Heart right ventricle (tissue), 16 donors: ENCODE results near the gene AKR1B1. TPM values are rescaled to one million over a fixed set of nuclear protein-coding genes. Genes with fewer than 3 reads are reported as not detected.

ENCODE experiments used
- ATAC-seq, 8 donors: fragments of 200-7000 bp; cut with Tn5 transposase; one replicate each; pipeline ENCODE4 v1.9.1; 2020; ENCODE audit warnings: mild to moderate bottlenecking in 8 of 8, moderate library complexity in 8 of 8, moderate number of reproducible peaks in 1 of 8
- DNase-seq, 2 donors: peaks; one replicate each; pipeline ENCODE4 v3.0.0-alpha.2; 2020
- H3K27ac ChIP-seq, 10 donors: fragments of 200-600 bp; sonication (generic) in 2 of 10; one replicate each; pipeline versions ENCODE4 v1.5.0 to v1.8.0; 2020 to 2022; ENCODE audit warnings: mild to moderate bottlenecking in 3 of 10
- H3K27me3 ChIP-seq, 7 donors: fragments of 200-600 bp; one replicate each; pipeline ENCODE4 v1.8.0; 2021 to 2022; ENCODE audit warnings: mild to moderate bottlenecking in 2 of 7
- H3K36me3 ChIP-seq, 9 donors: fragments of 200-600 bp; sonication (generic) in 1 of 9; one replicate each; pipeline versions ENCODE4 v1.5.0 to v1.8.0; 2020 to 2022; ENCODE audit warnings: mild to moderate bottlenecking in 2 of 9
- H3K4me1 ChIP-seq, 9 donors: fragments of 200-600 bp; sonication (generic) in 1 of 9; one replicate each; pipeline versions ENCODE4 v1.5.0 to v1.8.0; 2020 to 2022; ENCODE audit warnings: mild to moderate bottlenecking in 4 of 9
- H3K4me3 ChIP-seq, 10 donors: fragments of 200-600 bp; sonication (generic) in 2 of 10; one replicate each; pipeline versions ENCODE4 v1.5.0 to v1.8.0; 2020 to 2022; ENCODE audit warnings: mild to moderate bottlenecking in 7 of 10, moderate library complexity in 2 of 10
- H3K9me3 ChIP-seq, 11 donors: fragments of 200-600 bp in 10 of 11; sonication (generic) in 2 of 11; one replicate each; pipeline versions ENCODE4 v1.5.0 to v1.8.0; 2013 to 2022; ENCODE audit warnings: mild to moderate bottlenecking in 2 of 11, control low read depth in 1 of 11, moderate library complexity in 1 of 11
- WGBS, 2 donors: extraction: QIAGEN DNeasy Blood & Tissue Kit; methylation state at CpG; one replicate each; pipeline ENCODE4 v1.1.7; 2013; ENCODE audit warnings: inconsistent platforms in 1 of 2; 5-methylcytosine and 5-hydroxymethylcytosine counted together
- intact Hi-C, 10 donors: fragments of 100-400 bp; cut with DNase I; formaldehyde crosslinking; loops; one replicate each; pipeline versions ENCODE4 v1.11.1 to v1.14.2; 2022
- polyA plus RNA-seq, 2 donors: library from polyadenylated mRNA; stranded (reverse); fragments of 200-250 nt; gene quantifications; one replicate each; pipeline ENCODE4 v1.2.3, GENCODE V29; 2013
- total RNA-seq, 10 donors: library from RNA; stranded (reverse); fragmentation: NEBNext Ultra II Directional in 3 of 10; extraction: Animal tissue kit (Norgen Biotek cat#: 25700) in 3 of 10; gene quantifications; one replicate each; pipeline versions ENCODE4 v1.2.1 to v1.2.4, GENCODE V29; 2021 to 2023
- TF ChIP-seq, protein P1 (sequence below), 9 donors: fragments of 200-600 bp; sonication (generic) in 2 of 9; IDR thresholded peaks; one replicate each; pipeline versions ENCODE4 v1.5.0 to v1.8.0; 2021 to 2022; ENCODE audit warnings: antibody characterized with exemption in 9 of 9, mild to moderate bottlenecking in 5 of 9, moderate library complexity in 1 of 9
- donor health status: Arrhythmogenic right ventricular cardiomyopathy.
- donor health status: ischemic (EF 13 %, LVEDD 7.1; RV severe dilation, severe dysfunction).
- donor health status: healthy with polysubstance abuse.
- donor health status: DM: no; HTN: yes; CAD: no.
- donor health status: DM: no; HTN: no; CAD: no.
- donor health status: ischemic (EF 25% LVEDD 6.9; RV normal size, moderate dysfunction).
- donor health status: ischemic (EF 25% LVEDD 5.7; RV mildly dilated, moderate dysfunction).
- donor health status: healthy.
- donor health status: DM: yes; HTN: yes; CAD: no.
- donor health status: Ischemic cardiomyopathy.
- donor health status: ischemic (EF 35%, LVEDD 5.7; RV mildly dilated, moderate dysfunction).
- donor health status: nonischemic (EF 11% LVEDD 7.7; RV severe dilation, severe dysfunction).
- donor health status: DM: yes; HTN: yes; CAD: no.
- donor health status: PGD.
- donor health status: ischemic (EF 29% LVEDD 5.4; RV normal size, mild dysfunction).
- donor health status: nonischemic (EF 23%, LVEDD 6.1; RV moderate dilation, normal function).

Gene AKR1B1
- total and polyA plus RNA-seq, 12 donors, result 96.6 to 317 (median 181) TPM

DNA sequence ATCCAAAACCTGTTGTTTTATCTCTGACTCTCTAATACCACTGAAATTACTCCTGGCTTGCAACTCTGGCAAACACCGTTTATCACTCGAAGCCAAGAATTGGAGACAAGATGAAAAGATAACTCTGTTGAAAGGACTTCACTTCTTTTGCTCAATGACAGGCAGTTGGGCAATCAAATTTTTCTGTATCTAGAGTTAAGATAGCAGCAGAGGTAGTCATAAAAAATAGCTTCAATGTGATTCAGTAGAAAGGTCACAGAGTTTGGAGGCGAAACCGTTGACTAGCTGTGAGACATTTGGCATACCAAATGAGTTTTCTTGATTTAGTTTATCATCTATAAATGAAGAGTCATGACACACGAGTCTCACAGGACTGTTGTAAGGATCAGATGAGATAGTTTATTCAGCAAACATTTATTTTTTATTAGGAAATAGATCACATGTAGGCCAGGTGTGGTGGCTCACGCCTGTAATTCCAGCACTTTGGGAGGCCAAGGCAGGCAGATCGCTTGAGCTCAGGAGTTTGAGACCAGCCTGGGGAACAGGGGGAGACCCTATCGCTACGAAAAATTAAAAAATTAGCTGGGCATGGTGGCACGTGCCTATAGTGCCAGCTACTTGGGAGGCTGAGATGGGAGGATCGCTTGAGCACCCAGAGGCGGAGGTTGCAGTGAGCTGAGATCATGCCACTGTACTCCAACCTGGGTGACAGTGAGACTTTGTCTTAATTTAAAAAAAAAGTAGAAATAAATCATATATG is 23.6 kb downstream of the AKR1B1 start:
- Histone ChIP-seq H3K36me3 (peaks cover 0 to 6% (median 0%) of the 10 kb centered on the region in 9 donors), H3K4me1 (peaks cover 0 to 17% (median 9%) of the 10 kb centered on the region in 9 donors), H3K4me3 (no peak overlapping the region), H3K27me3 (no peaks in the 10 kb centered on the region), H3K27ac (no peak overlapping the region), H3K9me3 (peaks cover 0 to 13% (median 0%) of the 10 kb centered on the region in 11 donors)
- DNase-seq, result no peak
- 83 to 84% methylated on average over 12 of the region's 12 CpGs for WGBS, 2 donors
- intact Hi-C loops, result loop anchor here in 5 of 10 donors (2.0 to 10.0 kb wide), 3 partner anchors 109 to 171 kb away; partner anchors contain the start of gene AKR1B15 (in 4 of the 5)
- ATAC-seq, result no peak
- TF ChIP-seq, protein P1, sequence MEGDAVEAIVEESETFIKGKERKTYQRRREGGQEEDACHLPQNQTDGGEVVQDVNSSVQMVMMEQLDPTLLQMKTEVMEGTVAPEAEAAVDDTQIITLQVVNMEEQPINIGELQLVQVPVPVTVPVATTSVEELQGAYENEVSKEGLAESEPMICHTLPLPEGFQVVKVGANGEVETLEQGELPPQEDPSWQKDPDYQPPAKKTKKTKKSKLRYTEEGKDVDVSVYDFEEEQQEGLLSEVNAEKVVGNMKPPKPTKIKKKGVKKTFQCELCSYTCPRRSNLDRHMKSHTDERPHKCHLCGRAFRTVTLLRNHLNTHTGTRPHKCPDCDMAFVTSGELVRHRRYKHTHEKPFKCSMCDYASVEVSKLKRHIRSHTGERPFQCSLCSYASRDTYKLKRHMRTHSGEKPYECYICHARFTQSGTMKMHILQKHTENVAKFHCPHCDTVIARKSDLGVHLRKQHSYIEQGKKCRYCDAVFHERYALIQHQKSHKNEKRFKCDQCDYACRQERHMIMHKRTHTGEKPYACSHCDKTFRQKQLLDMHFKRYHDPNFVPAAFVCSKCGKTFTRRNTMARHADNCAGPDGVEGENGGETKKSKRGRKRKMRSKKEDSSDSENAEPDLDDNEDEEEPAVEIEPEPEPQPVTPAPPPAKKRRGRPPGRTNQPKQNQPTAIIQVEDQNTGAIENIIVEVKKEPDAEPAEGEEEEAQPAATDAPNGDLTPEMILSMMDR (IDR thresholded peaks at IDR 0.05), result no peak

DNA sequence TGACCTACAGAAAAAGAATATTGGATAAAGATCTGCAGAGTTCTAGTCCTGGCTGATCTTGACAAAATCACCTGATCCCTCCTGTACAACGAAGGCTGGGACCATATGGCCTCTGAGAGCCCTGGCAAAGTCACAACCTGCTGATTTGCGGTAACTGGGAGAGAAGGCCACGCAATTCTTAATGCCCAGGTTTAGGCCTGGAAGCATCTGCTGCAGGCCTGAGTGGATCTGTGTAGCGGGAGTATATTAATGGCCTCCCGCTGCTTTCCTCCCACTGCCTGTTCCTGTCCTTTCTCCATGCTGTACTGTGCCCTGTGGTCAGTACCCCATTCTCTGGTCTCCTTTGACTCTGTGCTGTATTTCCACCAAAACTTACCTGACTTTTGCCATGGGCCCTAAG is 24.2 kb downstream of the AKR1B1 start:
- H3K27me3 ChIP-seq, result no peaks in the 10 kb centered on the region
- intact Hi-C loops, result loop anchor here in 7 of 10 donors (2.0 to 10.0 kb wide), 5 partner anchors 110 to 173 kb away; partner anchors contain the start of gene AKR1B15 (in 4 of the 7)
- 94 to 95% methylated on average over 5 of the region's 5 CpGs for WGBS, 2 donors
- no peaks in the 10 kb centered on the region for H3K36me3 ChIP-seq
- H3K4me1 ChIP-seq, result peaks cover 0 to 17% (median 6%) of the 10 kb centered on the region in 9 donors
- ATAC-seq, result no peak
- no peak for DNase-seq
- no peak overlapping the region for H3K27ac ChIP-seq
- TF ChIP-seq, protein P1 (IDR thresholded peaks at IDR 0.05), result no peak
- peaks cover 0 to 13% (median 0%) of the 10 kb centered on the region in 11 donors for H3K9me3 ChIP-seq
- H3K4me3 ChIP-seq, result no peak overlapping the region

DNA sequence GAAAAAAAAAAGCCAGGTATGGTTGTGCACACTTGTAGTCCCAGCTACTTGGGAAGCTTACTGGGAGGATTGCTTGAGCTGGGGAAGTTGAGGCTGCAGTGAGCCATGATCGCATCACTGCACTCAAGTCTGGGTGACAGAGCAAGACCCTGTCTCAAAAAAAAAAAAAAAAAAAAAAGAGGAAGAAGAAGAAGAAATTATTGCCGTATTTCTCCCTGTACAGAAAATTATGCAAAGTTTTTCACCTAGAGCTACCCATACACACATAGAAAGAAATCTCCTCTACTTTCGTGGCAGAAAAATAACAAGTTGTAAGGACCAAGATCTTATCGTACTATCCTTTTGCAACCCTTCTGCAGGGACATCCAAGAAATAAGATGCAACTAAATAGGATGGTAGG is 25.5 kb downstream of the AKR1B1 start:
- intact Hi-C loops, result loop anchor here in 8 of 10 donors (2.0 to 10.0 kb wide), 7 partner anchors 77 to 174 kb away; partner anchors contain the start of gene AKR1B15 (in 4 of the 8)
- 88 to 93% methylated on average over 4 of the region's 4 CpGs for whole genome bisulfite sequencing, 2 donors
- Histone ChIP-seq H3K27ac (no peak overlapping the region), H3K36me3 (no peaks in the 10 kb centered on the region), H3K27me3 (no peaks in the 10 kb centered on the region), H3K9me3 (peaks cover 0 to 2% (median 0%) of the 10 kb centered on the region in 11 donors), H3K4me1 (peaks cover 0 to 17% (median 6%) of the 10 kb centered on the region in 9 donors), H3K4me3 (no peak overlapping the region)
- ATAC-seq (no peak), DNase-seq (no peak)
- TF ChIP-seq, protein P1 (IDR thresholded peaks at IDR 0.05), result no peak

DNA sequence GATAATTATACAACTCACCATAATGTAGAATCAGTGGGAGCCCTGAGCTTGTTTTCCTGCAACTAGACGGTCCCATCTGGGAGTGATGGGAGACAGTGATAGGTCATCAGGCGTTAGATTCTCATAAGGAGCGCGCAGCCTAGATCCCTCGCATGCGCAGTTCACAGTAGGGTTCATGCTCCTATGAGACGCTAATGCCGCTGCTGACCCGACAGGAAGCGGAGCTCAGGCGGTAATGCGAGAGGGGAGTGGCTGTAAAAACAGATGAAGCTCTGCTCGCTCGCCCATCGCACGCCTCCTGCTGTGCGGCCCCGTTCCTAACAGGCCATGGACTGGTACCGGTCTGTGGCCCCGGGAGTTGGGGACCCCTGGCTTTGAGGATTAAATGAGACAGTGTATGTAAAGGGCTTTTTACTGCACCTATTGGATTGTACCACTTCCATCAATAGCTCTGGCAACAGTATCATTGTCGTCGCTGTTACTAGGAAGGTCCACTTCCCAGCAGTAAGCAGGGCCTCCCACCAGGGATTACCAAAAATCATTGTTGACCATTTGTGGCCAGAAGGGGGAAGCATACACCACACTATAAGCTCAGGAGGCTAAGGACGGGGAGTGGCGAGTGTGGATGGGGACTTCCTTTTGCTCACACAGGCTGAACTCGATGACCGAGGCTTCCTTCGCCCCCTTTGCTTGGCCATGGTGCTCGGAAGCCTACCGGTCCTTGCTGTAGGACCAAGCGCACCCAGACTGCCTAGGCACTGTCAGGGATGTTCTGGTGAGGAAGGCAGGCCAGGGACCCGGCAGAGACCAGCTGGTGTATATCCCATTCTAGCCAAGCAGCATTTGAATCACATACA is 26.4 kb downstream of the AKR1B1 start:
- intact Hi-C loops, result loop anchor here (1.0 to 10.0 kb wide), 10 partner anchors 78 to 175 kb away; partner anchors contain the start of gene AKR1B15 (in 4 of the 10)
- Histone ChIP-seq H3K9me3 (peaks cover 0 to 2% (median 0%) of the 10 kb centered on the region in 11 donors), H3K4me3 (peak overlapping the region in 9 of 10 donors; percentile 20 to 59 (median 45)), H3K36me3 (no peaks in the 10 kb centered on the region), H3K4me1 (peaks cover 0 to 17% (median 6%) of the 10 kb centered on the region in 9 donors), H3K27ac (peak overlapping the region; percentile 11 to 87 (median 80)), H3K27me3 (no peaks in the 10 kb centered on the region)
- ATAC-seq, result peak; percentile 97 to 99 (median 98)
- DNase-seq, result peak; percentile 82 to 87
- WGBS, 2 donors, result 3 to 6% methylated on average over 31 of the region's 31 CpGs
- TF ChIP-seq, protein P1 (IDR thresholded peaks at IDR 0.05), result peak; percentile 29 to 88 (median 79)
